ENCODE results near the gene EPHB4.

EPHB4 gene

GRCh38 chr7:100854146-100854895 lies 27.0 kb upstream of the EPHB4 start:
- no peak for FAIRE-seq

- FAIRE-seq = peak; percentile 57
Measured at GRCh38 chr7:100852048-100852872, 24.9 kb upstream of the EPHB4 start, which contains the start of gene SLC12A9. SLC12A9 (plus strand) TSS chr7:100852713; CDS start chr7:100854198, 1,485 bp downstream.

DNA sequence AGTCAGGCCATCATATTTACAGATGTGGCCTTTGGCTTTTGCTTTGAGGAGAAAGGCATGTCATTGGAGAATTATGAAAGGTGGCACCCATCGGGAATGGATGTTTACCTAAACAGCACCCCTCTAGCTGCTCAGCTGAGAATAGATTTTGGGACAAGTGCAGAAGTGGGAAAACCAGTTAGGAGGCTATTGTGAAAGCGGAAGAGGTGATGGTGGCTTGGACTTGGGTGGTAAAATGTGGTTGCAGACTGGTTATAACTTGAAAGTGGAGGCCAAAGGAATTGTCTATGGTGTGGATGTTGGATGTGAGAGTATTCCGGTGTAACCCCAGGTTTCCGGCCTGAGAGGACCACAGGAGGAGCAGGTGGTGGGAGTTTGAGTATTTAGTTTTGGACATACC lies 20.0 kb upstream of the EPHB4 start:
- FAIRE-seq = no peak

DNA sequence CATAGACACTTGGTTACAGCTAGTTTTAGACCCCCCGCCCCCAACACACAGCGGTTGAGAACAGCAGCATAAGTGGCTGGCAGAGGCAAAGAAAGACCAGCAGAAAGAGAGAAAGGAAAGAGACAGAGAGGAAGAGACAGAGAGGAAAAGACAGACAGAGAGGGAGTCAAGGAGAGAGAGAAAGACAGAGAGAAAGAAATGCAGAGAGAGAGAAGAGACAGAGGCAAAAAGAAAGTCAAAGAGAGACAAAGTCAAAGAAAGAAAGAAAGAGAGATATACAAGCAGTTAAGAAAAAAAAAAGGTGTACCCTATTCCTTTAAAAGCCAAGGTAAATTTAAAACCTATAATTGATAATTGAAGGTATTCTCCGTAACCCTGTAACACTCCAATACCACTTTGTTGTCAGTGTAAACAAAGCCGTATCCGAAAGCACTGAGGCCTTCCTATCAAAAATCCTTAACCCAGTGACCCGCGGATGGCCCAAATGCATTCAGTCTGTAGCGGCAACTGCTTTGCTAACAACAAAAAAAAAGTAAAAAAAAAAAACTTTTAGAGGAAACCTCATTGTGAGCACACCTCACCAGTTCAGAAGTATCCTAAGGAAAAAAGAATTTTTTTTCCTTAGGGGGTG lies 13.3 kb upstream of the EPHB4 start:
- FAIRE-seq = no peak

- FAIRE-seq = no peak
Measured at GRCh38 chr7:100839361-100839760, 12.0 kb upstream of the EPHB4 start.

- FAIRE-seq = peak; percentile 96
Measured at GRCh38 chr7:100837099-100837836, 9.9 kb upstream of the EPHB4 start.

- no peak for FAIRE-seq
Measured at GRCh38 chr7:100836812-100837098, 9.4 kb upstream of the EPHB4 start.

GRCh38 chr7:100835903-100836811 lies 8.8 kb upstream of the EPHB4 start:
- no peak for FAIRE-seq

GRCh38 chr7:100832281-100832633 lies 4.9 kb upstream of the EPHB4 start:
- FAIRE-seq = no peak

- FAIRE-seq = no peak
Measured at GRCh38 chr7:100830396-100830795, 3.1 kb upstream of the EPHB4 start.

DNA sequence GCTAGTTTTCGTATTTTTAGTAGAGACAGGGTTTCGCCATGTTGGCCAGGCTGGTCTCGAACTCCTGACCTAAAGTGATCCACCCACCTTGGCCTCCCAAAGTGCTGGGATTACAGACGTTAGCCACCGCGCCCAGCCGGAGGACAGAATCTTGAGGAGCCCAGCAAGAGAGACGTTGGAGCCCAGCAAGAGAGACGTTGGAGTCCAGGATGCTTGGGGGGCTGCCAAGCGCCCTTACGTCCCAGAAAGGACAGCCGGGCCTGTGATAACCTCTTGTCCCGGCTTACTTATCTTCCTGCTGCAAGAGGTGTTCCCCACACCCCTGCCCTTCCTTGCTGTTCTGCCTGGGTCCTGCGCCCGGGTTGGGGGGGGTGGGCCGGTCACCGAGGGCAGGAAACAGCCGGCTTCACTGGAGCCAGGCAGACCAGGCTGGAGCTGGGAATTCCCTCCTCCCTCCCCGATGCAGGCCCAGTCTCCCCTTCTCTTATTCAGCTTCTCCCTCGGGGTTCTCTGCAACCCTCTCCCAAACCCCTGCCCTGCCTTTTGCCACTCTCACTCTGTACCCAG lies 1.9 kb upstream of the EPHB4 start:
- no peak for FAIRE-seq

- no peak for FAIRE-seq
Measured at GRCh38 chr7:100826514-100827329, 601 bp downstream of the EPHB4 start.

- FAIRE-seq = no peak
Measured at GRCh38 chr7:100825751-100826513, 1.4 kb downstream of the EPHB4 start.

DNA sequence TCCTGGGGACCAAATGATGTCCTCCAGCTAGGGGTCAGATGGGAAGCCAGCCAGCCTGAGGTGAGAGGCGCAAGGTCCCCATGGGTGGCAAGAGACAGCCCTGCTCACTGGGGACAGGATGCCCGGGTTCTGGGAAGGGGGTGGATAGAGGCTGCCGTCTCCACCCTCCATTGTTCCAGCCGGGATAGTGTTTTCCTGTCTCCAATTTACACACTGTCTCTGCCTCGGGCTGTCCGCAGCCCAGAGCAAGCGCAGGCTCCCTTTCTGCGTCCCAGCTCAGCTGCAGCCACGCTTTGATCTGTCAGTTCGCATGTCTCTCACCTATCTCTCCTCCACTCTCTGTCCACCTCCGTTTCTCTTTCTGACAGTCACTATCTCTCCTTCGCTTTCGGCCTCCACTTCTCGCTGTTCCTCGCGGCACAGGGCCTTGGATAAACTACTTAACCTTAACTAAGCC lies 2.1 kb downstream of the EPHB4 start:
- no peak for FAIRE-seq

GRCh38 chr7:100824499-100825214 lies 2.7 kb downstream of the EPHB4 start:
- no peak for FAIRE-seq

DNA sequence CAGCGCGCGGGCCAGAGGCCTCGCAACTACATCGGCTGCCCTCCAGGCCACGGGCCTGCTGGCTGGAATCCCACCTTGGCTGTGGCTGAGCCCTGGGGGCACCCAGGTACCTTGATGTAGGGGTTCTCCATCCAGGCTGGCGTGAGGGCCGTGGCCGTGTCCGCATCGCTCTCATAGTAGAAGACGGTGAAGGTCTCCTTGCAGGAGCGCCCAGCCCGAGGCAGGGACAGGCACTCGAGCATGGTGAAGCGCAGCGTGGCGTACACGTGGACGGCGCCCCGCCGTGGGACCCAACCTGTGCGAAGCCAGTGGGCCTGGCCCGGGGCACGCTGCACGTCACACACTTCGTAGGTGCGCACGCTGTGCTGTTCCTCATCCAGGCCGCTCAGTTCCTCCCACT lies 3.8 kb downstream of the EPHB4 start:
- no peak for FAIRE-seq

GRCh38 chr7:100823140-100823525 lies 4.2 kb downstream of the EPHB4 start:
- no peak for FAIRE-seq

- no peak for FAIRE-seq
Measured at GRCh38 chr7:100822236-100823139, 4.8 kb downstream of the EPHB4 start.
